UCSD-AML1 (cell line): ENCODE data around the gene FIP1L1.
"Not testable (repeated sequence)": the region's sequence is repeated elsewhere in the genome, so short reads cannot be mapped to it uniquely, and the experiment has no call there.

Source experiments
- DNase-seq: peaks from one replicate; lab custom pipeline; 2025; ENCODE audit not compliant: unreplicated experiment; lab: John Stamatoyannopoulos, UW

The FIP1L1 gene, protein sequence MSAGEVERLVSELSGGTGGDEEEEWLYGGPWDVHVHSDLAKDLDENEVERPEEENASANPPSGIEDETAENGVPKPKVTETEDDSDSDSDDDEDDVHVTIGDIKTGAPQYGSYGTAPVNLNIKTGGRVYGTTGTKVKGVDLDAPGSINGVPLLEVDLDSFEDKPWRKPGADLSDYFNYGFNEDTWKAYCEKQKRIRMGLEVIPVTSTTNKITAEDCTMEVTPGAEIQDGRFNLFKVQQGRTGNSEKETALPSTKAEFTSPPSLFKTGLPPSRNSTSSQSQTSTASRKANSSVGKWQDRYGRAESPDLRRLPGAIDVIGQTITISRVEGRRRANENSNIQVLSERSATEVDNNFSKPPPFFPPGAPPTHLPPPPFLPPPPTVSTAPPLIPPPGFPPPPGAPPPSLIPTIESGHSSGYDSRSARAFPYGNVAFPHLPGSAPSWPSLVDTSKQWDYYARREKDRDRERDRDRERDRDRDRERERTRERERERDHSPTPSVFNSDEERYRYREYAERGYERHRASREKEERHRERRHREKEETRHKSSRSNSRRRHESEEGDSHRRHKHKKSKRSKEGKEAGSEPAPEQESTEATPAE

DNA sequence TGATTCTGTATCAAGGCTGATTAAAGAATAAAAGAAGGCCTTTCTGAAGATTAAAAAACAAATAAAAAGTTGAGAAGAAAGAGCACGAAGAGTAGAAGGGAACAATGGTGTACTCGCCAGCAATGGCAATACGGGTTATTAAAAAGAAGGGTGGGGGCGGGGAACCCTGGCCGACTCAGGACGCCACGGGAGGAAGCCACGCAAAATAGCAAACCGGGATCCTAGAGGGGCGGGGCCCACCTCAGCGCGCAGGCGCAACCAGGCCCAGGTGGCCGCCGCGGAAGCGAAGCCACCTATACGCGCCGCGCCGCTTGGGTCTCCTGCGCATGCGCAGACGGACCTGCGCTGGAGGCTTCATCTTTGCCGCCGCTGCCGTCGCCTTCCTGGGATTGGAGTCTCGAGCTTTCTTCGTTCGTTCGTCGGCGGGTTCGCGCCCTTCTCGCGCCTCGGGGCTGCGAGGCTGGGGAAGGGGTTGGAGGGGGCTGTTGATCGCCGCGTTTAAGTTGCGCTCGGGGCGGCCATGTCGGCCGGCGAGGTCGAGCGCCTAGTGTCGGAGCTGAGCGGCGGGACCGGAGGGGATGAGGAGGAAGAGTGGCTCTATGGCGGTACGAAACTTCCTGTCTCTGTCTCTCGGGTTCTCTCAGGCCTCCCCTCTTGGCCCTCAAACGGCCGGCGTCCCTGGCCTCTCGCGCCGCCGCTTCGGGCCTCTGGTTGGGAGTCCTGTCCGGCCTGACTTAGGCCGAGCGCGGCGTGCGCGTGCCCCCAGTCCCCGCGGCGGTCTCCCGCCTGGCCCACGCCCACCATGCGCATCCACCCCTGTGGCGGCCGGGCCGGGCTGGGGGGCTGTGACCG lies at the start of gene FIP1L1:
Gene FIP1L1 (plus strand): TSS at position 323 of the 852 bp plus-strand sequence. CDS start 198 bp downstream, at position 521.
- peak; percentile 97 for DNase-seq

DNA sequence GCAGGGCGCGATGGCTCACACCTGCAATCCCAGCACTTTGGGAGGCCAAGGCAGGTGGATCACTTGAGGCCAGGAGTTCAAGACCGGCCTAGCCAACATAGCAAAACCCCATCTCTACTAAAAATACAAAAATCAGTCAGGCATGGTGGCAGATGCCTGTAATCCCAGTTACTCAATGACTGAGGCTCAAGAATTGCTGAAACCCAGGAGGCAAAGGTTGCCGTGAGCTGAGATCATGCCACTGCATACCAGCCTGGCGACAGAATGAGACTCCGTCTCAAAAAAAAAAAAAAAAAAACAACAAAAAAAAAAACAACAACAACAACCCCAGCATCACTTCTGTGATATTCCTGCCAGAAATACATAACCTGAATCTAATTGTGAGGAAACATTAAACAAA lies 42.5 kb upstream of the FIP1L1 start:
- not testable (repeated sequence) for DNase-seq

DNA sequence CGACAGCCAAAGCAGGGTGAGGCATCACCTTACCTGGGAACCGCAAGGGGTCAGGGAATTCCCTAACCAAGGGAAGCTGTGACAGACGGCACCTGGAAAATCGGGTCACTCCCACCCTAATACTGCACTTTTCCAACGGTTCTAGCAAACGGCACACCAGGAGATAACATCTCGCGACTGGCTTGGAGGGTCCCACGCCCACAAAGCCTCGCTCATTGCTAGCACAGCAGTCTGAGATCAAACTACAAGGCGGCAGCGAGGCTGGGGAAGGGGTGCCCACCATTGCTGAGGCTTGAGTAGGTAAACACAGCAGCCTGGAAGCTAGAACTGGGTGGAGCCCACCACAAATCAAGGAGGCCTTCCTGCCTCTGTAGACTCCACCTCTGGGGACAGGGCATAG lies 37.3 kb upstream of the FIP1L1 start:
- DNase-seq = not testable (repeated sequence)

DNA sequence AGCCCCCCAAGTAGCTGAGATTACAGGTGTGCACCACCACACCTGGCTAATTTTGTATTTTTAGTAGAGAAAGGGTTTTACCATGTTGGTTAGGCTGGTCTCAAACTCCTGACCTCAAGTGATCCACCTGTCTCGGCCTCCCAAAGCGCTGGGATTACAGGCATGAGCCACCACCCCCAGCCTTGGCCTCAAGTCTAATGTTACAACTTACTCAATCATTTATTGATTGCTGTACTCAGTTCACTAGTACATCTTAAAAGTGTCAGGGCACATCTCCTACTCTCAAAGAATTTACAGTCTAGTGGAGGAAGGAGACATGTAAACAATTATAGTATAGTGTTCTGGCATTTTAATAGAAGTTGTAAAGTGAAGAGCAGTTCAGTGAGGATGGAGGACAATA lies 31.0 kb upstream of the FIP1L1 start:
- DNase-seq = not testable (repeated sequence)

DNA sequence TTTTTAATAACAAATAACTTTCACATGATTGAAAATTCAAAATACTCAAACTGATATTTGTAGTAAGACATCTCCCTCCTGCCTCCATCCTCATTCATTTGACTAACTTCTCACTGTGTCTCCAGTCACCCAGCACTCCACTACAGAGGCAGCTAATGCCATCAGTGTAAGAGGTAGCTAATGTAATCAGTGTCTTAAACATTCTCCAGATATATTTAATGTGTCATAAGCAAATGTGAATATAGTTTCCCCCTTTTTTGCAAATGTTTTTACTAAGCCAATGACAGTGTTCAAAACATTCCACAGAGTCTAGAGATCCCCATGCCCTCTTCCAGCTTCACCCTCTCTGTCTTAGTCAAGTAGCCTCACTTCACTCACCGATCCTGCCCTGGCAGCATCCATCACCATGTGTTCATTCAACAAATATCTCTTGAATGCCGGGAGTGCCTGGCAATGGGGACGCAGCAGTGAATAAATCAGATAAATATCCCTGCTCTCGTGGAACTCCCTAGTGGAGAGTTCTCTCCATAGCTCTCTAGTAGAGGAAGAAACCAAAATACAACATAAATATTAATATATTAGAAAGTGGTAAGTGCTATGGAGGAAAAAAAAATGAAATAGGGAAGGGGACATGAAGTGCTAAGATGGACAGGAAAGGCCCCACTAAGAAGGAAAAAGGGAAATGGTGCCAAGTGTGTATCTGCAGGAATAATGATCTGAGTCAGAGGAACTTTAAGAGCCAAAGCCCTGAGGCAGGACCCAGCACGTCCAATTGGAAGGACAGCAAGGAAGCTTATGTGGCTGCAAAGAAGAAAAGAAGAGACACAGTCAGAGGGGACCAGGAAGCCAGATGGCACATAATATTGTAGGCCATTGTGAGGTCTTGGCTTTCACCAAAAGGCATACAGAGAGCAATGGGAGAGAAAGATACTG lies 30.3 kb upstream of the FIP1L1 start:
- no peak for DNase-seq

DNA sequence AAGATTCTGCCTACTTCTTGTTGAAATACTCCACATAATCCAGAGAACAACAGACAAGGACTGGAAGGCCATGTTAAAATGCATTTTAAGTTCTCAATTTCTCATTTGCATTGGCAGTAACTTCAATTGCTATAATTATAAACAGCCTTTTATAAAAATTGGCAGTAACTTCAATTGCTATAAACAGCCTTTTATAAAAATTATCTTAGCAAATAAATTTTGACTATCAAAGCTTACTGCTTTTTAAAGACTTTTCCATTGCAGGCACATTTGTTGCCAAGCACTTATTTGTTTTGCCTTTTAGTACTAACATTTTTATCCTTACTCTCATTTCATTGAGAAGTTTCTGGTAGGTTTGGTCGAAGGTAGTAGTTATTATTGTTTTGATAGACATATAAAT lies 29.4 kb upstream of the FIP1L1 start:
- no peak for DNase-seq

DNA sequence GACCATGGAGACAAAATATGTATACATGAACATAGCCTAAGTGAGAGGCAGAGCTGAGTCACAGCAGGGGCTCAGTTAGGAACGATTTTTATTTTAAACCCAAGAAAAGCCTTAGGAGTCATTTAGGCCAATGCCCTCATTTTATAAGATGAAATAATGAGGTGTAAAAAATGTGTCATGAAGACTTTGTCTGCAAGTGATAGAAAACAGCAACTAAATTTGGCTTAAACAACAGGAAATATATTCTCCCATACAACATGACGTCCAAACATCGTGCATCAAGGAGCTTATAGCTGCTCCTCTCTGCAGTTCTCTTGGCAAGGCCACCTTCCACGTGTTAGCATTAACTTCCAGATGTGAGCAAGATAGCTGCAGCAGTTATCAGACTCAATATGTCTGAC lies 28.4 kb upstream of the FIP1L1 start:
- DNase-seq = no peak

DNA sequence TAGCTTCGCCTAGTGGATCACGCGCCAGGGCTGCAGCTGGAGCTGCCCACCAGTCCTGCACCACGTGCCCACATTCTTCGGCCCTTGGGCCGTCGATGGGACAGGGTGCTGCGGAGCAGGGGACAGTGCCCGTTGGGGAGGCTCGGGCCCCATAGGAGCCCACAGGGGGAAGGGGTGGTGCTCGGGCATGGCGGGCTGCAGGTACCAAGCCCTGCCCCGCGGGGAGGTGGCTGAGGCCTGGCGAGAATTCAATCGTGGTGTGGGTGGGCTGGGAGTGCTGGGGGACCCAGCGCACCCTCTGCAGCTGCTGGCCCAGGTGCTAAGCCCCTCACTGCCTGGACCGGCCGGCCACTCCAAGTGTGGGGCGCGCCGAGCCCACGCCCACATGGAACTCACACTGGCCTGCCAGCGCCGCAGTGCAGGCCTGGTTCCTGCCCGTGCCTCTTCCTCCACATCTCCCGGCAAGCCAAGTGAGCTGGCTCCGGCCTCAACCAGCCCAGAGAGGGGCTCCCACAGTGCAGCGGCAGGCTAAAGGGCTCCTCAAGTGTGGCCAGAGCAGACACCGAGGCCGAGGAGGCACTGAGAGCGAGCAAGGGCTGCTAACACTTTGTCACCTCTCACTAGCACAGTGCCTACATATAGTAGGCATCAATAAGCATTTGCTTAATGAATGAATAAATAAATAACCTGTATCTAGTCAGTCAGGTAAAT lies 23.3 kb upstream of the FIP1L1 start:
- DNase-seq = no peak

DNA sequence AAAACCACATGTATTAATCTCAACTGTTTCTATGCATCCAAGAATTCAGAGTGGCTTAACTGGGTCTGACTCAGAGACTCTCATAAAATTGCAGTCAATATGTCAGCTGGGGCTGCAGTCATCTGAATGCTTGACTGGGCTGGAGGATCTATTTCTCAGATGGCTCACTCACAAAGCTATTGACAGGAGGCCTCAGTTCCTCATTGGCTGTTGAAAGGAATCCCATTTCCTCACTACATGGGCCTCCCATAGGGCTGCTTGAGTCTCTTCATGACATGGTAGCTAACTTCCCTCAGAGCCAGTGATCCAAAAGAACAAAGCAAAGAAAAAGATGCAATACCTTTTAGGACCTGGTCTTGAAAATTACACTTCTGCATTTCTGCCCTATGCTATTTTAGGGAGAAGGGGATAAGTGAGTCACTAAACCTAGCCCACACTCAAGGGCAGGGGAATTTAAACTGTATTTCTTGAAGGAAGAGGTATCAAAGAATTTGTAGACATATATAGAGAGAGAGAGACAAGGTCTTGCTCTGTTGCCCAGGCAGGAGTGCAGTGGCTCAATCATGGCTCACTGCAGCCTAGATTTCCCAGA lies 21.4 kb upstream of the FIP1L1 start:
- DNase-seq = no peak

DNA sequence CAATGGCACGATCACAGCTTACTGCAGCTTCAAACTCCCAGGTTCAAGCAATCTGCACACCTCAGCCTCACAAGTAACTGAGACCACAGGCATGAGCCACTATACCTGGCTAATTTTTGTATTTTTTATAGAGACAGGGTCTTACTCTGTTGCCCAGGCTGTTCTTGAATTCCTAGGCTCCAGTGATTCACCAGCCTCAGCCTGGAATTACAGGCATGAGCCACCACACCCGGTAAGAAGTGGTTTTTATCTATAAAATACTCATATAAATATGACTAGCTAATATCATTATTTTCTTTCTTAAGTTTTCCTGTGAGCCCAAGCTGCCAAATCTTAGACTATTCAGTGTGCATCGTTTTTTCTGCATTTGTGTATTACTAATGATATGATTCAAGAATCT lies 16.0 kb upstream of the FIP1L1 start:
- DNase-seq = no peak

DNA sequence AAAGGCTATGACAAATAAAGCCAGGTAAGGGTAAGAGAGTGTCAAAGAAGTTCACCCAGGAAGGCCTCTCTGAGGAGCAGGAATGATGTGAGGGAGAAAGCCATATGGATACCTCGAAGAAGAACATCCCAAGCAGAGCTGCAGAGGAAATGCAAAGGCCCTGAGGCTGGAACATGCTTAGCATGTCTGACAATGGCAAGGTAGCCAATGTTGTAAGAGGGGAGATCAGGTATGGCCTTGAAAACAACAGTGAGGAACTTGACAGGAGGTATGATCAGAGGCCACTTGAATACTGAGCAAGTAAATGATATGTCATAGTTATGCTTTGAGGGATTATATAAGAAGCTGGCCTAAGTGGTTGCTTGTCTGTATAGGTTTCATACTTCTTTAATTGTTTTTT lies 15.3 kb upstream of the FIP1L1 start:
- no peak for DNase-seq

DNA sequence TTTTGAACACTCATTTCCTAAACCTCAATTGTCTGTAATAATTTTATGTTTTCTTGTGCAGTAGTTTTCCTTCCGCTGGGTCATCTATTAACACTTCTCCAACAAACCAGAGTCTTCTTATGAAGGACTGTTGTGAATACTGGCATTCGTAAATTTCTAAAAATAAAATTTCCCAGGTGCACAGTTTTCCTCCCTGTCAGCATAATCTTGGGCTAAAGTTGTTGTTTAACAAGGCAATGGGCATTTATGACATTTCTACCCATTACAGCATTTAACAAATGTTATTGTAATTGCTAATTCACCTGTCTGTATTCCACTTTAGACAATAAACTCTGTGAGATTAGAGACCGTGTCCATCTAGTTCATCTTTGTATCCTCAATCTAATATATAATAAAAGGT lies 12.8 kb upstream of the FIP1L1 start:
- DNase-seq = no peak

DNA sequence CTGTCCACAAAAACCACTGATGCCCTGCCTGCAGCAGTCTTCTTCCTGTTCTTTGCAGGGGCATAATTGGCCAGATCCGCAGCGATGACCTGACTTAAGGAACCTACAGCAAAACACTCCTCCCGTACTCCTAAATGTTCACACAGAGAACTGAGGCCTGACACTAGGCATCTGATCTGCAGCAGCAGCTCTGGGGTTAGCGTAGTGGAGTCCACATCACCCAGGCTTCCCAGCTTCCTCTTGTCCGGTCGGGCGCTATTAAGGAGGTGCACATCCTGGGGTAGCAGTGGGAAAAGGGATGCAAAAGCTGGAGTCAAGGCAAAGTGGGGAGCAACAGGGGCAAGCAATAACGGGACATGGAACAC lies 12.3 kb upstream of the FIP1L1 start:
- DNase-seq = peak; percentile 47

DNA sequence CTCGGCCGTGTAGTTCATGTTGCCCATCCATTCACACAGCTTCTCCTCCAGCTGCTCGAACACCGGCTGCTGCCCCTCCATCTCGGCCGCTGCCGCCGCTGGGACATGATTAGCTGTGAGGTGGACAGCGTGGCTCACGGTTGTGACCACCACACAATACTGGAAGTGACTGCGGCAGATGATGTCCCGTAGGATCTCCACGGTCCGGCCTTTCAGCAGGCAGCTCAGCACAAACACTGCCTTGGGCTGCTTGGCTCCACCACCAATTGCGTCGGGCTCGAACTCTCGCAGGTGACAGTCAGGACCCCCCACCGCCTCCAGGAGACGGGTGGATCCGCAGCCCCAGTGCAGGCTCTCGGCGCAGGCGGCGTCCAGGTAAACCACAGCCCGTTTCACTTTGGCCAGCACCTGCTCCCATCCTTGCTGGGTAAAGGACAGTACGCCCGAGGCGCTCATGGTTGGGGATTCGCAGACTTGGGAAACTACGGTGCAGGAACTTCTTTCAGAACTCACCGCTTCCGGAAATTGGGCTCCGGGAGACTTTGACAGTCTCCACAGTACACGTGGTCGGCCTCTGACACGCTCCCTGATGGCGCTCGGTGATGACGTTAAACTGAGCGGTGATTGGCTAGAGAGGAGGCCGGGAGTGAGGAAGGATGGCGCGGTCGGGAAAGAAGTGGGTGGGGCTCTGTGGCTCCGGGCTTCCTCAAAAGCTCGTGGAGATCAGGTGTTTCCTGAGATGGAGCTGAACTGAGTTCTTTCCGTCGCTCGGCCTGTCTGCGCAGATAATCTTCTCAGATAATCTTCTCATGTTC lies 11.7 kb upstream of the FIP1L1 start, which contains the start of gene SCFD2:
Gene SCFD2 (minus strand): TSS at position 576 of the 815 bp plus-strand sequence.
- DNase-seq = peak; percentile 96

DNA sequence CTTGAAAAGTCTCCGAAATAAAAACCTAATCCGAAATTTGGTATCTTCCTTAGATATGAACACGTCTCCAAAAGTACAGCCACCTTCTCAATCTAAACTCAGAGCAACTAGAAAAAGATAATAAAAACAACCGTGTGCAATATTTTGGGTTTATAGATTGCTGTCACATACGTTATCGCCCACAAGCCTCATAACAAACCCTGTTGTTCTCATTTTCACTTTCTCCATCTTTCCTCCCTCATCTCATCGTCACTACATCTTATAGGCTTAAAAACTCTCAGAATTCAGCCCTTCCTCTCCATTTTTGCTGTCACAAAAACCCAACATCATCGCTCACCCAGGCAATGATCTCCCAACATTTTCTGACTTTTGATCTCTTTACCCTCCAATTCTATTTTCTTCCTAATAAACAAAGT lies 11.1 kb upstream of the FIP1L1 start:
- DNase-seq = no peak

DNA sequence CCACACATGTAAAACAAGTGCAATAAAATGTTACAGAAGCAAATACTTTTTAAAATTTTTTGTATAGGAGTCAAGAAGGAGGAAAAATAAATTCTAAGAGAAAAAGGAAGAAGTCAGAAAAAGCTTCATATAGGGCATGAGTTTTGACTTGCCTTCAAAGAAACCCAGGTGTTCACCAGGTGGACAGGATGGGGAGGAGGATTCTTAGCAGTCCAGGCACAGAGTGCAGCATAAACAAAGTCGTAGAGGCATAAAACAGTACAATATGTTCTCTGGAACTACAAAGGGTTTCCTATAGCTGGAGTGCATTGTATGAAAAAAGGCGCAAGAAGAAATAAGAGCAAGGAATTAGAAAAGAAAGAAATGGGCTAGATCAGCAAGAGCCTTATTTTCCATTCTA lies 9.7 kb upstream of the FIP1L1 start:
- no peak for DNase-seq

DNA sequence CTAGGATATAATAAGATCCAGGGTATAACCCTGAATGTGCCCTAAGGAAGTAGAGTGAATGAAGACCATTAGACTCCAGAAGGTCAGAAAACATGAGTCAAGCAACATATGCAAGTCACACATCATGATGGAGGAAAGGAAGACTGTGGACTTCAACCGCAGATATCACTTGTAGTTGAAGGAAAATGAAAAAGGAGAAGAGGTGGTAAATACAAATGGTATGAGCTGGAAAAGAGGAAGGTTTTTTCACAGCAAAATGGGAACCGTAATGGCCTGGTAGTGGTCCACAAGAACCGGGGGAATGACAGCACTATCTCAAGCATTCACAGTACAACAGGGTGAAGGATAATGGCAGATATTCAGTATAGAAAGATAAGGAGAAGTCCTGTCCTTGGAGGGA lies 6.4 kb upstream of the FIP1L1 start:
- DNase-seq = no peak

DNA sequence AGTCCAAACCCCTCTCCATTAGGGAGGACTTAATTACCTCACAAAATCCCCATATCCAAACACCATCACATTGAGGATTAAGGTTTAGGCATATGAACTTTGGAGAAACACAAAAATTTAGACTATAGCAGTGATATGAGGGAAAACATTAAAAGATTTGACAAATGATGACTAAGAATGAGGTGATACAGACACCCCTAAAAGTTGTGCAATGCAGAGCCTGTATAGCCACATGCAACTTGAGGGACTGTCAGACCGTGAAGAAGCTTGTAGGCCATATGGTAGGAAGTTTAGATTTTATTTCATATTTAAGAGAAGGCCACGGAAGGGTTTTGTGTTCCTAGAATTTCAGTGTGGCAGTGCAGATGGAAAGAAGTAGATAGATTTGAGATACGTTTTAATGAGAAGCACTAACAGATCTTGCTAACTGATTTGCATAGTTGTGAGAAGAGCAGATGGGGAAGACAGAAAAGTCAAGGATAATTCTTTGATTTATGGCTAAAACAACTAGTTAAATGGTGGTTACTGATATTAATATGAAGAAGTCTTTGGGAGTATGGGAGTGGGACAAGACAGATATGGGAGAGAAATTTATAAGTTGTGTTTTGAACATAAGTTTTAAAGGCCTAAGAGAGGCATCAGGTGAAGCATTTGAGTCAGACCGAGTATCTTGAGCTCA lies 5.5 kb upstream of the FIP1L1 start:
- no peak for DNase-seq
